NCI-H774 (cell line): Measurements from ENCODE around the gene NDFIP1.

Source experiments
- DNase-seq: peaks from one replicate; lab custom pipeline; 2025; lab: John Stamatoyannopoulos, UW

NDFIP1 gene

DNA sequence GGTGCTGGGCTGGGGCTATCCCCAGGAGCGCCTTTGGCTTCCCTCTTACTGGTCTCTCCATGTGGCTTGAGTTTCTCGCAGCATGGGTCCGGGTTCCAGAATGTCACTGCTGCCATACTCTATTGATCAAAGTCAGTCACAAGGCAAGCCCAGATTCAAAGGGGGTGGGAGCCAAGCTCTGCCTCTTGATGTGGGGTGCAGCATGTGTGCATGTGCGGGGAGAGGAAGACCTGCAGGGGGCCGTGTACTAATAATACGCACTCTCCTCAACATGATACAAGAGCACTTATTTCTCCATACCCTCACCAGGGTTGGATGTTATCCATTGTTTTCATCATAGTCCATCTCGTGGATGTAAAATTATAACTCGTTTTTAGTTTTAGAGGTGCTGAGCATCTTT, 81.2 kb downstream of the NDFIP1 start:
- no peak for DNase-seq

DNA sequence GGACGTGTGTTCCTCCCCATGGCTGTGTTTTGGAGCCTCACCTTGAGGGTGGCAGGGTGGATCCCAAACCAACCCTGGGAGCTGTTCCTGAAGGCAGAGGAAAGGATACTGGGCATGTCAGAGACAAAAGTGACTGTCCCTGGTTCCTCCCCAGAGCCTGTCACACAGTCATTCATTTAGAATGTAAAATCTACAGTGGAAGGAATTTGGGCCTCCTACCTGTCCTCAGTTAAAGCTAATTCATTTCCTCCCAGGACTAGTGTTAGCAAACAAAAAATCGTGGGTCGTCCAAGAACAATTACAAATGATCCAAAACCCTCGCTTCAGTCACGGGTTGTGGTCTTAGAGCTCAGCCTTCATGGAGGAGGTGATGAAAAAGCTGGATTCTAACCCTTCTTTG, 83.2 kb downstream of the NDFIP1 start:
- no peak for DNase-seq

DNA sequence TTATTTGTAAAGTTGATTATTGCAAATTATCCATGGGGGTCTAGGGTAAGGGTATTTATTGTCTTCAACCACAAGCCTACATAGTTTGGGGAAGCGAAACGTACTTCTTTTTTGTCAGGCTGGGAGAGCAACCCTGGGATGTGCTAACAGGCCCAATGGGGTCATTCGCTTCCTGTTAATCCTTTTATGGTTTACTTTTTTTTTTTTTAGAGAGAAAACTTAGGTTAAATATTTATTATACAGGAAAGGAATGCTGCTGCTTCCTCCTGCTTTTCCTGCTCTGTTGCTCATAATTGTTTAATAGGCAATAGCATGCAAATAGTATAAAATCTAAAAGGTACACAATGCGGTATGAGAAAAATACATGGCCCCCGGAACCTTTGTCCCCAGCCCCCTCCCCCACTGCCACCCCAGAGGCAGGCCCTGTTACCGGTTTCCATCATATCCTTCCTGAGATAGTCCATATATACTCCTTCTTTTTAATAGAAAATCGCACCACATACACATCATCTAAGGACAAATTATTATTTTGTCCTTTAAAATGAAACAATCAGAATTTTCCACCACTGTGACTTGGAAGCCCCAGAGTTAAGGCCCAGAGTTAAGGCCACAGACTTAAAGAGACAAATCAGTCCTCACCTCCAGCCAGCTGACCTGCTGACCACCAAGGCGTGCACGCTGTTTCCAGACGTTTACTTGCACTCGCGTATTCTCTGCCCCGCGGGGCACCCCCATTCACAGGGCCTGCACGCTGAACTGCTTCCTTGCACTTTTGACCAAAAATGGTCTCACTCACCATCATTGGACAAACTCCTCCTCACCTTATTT, 83.9 kb downstream of the NDFIP1 start:
- no peak for DNase-seq

DNA sequence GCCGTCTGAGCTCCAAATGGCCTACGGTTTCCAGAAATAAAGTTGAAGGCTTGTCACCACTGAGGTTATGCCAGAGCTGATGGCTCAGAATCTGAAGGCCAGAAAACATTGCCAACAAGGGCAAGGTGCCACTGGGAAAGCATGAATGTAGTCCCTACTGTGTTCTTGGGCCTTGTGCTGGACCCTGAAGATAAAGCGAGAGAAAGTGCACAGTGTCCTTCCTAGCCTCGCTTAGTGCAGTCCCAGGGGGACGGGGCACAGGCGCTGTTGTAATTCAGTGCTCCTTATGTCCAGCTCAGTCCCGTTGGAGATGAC, 84.5 kb downstream of the NDFIP1 start:
- no peak for DNase-seq

GRCh38 chr5:142197098-142197497, 88.5 kb downstream of the NDFIP1 start:
- DNase-seq: no peak

DNA sequence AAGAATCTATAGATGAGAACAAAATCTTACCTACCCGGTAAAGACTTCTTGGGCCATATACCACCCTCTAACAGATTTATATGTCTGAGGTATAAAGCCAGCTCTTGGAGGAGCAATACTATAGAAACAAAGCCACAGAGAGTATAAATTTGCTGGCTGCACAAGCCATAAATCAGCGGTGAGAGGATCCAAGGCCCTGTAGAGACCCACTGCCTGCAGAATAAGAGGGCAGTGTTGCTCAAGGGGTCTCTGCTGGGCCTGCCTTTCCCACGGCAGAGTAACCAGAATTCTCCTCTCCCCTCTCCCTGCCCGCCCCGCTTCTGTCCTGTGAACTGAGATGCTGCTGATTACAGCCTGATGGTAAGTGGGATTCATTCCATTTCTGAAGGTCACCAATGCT, 89.2 kb downstream of the NDFIP1 start:
- no peak for DNase-seq

DNA sequence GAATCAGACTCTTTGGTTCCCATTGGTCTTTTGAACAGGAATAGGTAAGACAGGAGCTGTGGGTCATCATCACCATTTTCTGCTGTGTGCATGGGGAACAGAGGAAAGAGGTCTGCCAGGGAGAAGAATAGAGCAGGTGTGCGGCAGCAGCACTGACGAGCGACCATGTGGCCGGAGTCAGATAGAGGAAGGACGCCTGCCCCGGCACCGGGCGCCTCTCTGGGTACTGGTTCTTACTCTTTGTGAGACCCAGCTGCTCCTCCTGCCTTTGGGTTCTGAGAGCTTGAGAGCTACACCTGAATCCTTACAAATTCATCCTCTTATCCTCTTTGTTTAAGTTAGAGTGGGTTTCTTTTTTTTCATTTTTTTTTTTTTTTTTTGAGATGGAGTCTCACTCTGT, 90.8 kb downstream of the NDFIP1 start:
- no peak for DNase-seq

GRCh38 chr5:142200387-142200786, 91.8 kb downstream of the NDFIP1 start:
- DNase-seq: no peak

- no peak for DNase-seq
Measured at GRCh38 chr5:142201471-142201887, 92.9 kb downstream of the NDFIP1 start.

DNA sequence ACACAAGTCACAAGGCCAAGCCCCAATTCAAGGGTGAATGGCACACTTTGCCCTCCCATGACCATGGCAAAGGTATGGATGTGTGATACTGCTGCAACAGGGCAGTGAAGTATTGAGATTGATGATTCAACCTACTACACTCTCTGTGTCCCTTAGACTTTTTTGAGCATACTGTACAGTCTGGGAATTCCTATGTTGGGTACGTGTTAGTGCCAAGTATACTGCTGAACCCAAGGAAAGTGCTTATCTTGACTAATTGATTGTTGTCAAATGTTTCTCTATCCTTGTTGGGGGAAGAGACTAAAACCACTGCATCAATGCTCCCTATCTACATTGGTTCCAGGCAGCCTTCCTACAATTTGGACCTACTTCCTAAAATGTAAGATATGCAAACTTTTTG, 93.7 kb downstream of the NDFIP1 start:
- no peak for DNase-seq
